NCI-H2081 (cell line): Measurements from ENCODE around the gene PPP1R14C.
"Not testable (repeated sequence)": the region's sequence is repeated elsewhere in the genome, so short reads cannot be mapped to it uniquely, and the experiment has no call there.

Experiments used
- DNase-seq, 2 experiments: peaks; one replicate each; lab custom pipeline; 2025; lab: John Stamatoyannopoulos, UW

PPP1R14C gene

GRCh38 chr6:150169181-150169580, 26.3 kb downstream of the PPP1R14C start:
- DNase-seq: no peak

- DNase-seq: no peak
These were observed 26.8 kb downstream of the PPP1R14C start for GRCh38 chr6:150169609-150170008.

GRCh38 chr6:150172929-150173328, 30.1 kb downstream of the PPP1R14C start:
- DNase-seq: no peak

GRCh38 chr6:150175586-150176151, 32.8 kb downstream of the PPP1R14C start:
- DNase-seq: no peak

GRCh38 chr6:150176152-150176551, 33.3 kb downstream of the PPP1R14C start:
- DNase-seq: no peak

GRCh38 chr6:150176659-150177058, 33.8 kb downstream of the PPP1R14C start:
- DNase-seq: no peak

GRCh38 chr6:150177259-150177951, 34.6 kb downstream of the PPP1R14C start:
- DNase-seq: no peak

GRCh38 chr6:150177952-150178520, 35.2 kb downstream of the PPP1R14C start:
- no peak for DNase-seq

GRCh38 chr6:150179030-150179429, 36.2 kb downstream of the PPP1R14C start:
- DNase-seq: no peak

- DNase-seq: not testable (repeated sequence)
These were observed 37.1 kb downstream of the PPP1R14C start for GRCh38 chr6:150179907-150180424.

GRCh38 chr6:150180517-150180916, 37.7 kb downstream of the PPP1R14C start:
- DNase-seq: no peak

- no peak for DNase-seq
These were observed 39.7 kb downstream of the PPP1R14C start for GRCh38 chr6:150182460-150183078.

GRCh38 chr6:150183105-150183504, 40.3 kb downstream of the PPP1R14C start:
- no peak for DNase-seq

- DNase-seq: no peak
These were observed 41.1 kb downstream of the PPP1R14C start for GRCh38 chr6:150183966-150184365.

GRCh38 chr6:150184850-150185731, 42.2 kb downstream of the PPP1R14C start:
- no peak for DNase-seq

- DNase-seq: no peak
These were observed 42.9 kb downstream of the PPP1R14C start for GRCh38 chr6:150185732-150186117.

GRCh38 chr6:150186129-150186898, 43.5 kb downstream of the PPP1R14C start:
- DNase-seq: no peak

GRCh38 chr6:150187433-150187832, 44.6 kb downstream of the PPP1R14C start:
- not testable (repeated sequence) for DNase-seq

- DNase-seq: no peak
These were observed 46.3 kb downstream of the PPP1R14C start for GRCh38 chr6:150189122-150189521.

GRCh38 chr6:150191809-150192208, 49.0 kb downstream of the PPP1R14C start:
- DNase-seq: no peak

- DNase-seq: no peak
These were observed 51.4 kb downstream of the PPP1R14C start for GRCh38 chr6:150194195-150194594.
